ENCODE results near the gene WDR6. TPM values are rescaled to one million over a fixed set of nuclear protein-coding genes. Genes with fewer than 3 reads are reported as not detected.
A peak's percentile ranks its signal among the peaks of the same experiment; 100 is the strongest.

Gene WDR6
- total RNA-seq, 1 experiment from 2014 or later = 159 TPM

GRCh38 chr3:49005303-49005680 is 1.9 kb upstream of the WDR6 start:
- CTCF ChIA-PET = no interaction called here
- no peak for DNase-seq
- Histone ChIP-seq H3K4me1 (replicated peaks; ENCODE audit: insufficient read depth) (peaks cover 9% of the 10 kb centered on the region; the same call in 1 of the 2 replicates), H3K9me3 (ENCODE audit: insufficient read depth, low read depth) (no peaks in the 10 kb centered on the region), H3K9me2 (ENCODE audit: insufficient read depth) (no peaks in the 10 kb centered on the region), H3K27ac (no peak overlapping the region), H3F3A (ENCODE audit: insufficient read depth, low read depth) (peaks cover 5% of the 10 kb centered on the region; the same call in 1 of the 2 replicates), H3K79me2 (ENCODE audit: low read depth) (peaks cover 26% of the 10 kb centered on the region), H3K4me2 (no peak overlapping the region), H2AFZ (no peak overlapping the region), H3K36me3 (ENCODE audit: low read depth) (no peaks in the 10 kb centered on the region), H3K27me3 (ENCODE audit: insufficient read depth, low read depth) (no peaks in the 10 kb centered on the region), H3K4me3 (no peak overlapping the region), H4K20me1 (ENCODE audit: insufficient read depth) (peaks cover 13% of the 10 kb centered on the region)
- no peak for TF ChIP-seq EZH2 (IDR thresholded peaks at IDR 0.05; ENCODE audit: low read depth)
- no peak for TF ChIP-seq CTCF (conservative IDR thresholded peaks at IDR 0.05)
- POLR2A ChIA-PET (ENCODE audit: unreplicated experiment) = no interaction called here
- intact Hi-C loops (cut with micrococcal nuclease; ENCODE audit: unreplicated experiment) = loop anchor here (10.0 kb wide), 1 partner anchor 560 kb away; the partner anchor contains the start of genes ATRIP, CCDC51 and TMA7
- no TSS peak for BruUV-seq (replicated peaks)

GRCh38 chr3:49005998-49006397 is 1.2 kb upstream of the WDR6 start:
- no TSS peak for BruUV-seq (replicated peaks)
- H3K4me3 ChIP-seq = peak overlapping the region; percentile 81; the same call in 1 of the 2 replicates
- H3K36me3 ChIP-seq (ENCODE audit: low read depth) = no peaks in the 10 kb centered on the region
- no peak overlapping the region for H2AFZ ChIP-seq
- H3F3A ChIP-seq (ENCODE audit: insufficient read depth, low read depth) = peaks cover 5% of the 10 kb centered on the region; the same call in 1 of the 2 replicates
- TF ChIP-seq CTCF (conservative IDR thresholded peaks at IDR 0.05) = no peak
- no peak for TF ChIP-seq EZH2 (IDR thresholded peaks at IDR 0.05; ENCODE audit: low read depth)
- intact Hi-C loops (cut with micrococcal nuclease; ENCODE audit: unreplicated experiment) = loop anchor here (10.0 kb wide), 1 partner anchor 561 kb away; the partner anchor contains the start of genes ATRIP, CCDC51 and TMA7
- H3K4me1 ChIP-seq (replicated peaks; ENCODE audit: insufficient read depth) = peaks cover 9% of the 10 kb centered on the region; the same call in 1 of the 2 replicates
- H3K27me3 ChIP-seq (ENCODE audit: insufficient read depth, low read depth) = no peaks in the 10 kb centered on the region
- peaks cover 27% of the 10 kb centered on the region for H3K79me2 ChIP-seq (ENCODE audit: low read depth)
- no peak overlapping the region for H3K27ac ChIP-seq
- no peaks in the 10 kb centered on the region for H3K9me2 ChIP-seq (ENCODE audit: insufficient read depth)
- CTCF ChIA-PET = no interaction called here
- no peak for DNase-seq
- H4K20me1 ChIP-seq (ENCODE audit: insufficient read depth) = peaks cover 20% of the 10 kb centered on the region
- POLR2A ChIA-PET (ENCODE audit: unreplicated experiment) = no interaction called here
- no peaks in the 10 kb centered on the region for H3K9me3 ChIP-seq (ENCODE audit: insufficient read depth, low read depth)
- peak overlapping the region; percentile 84 for H3K4me2 ChIP-seq

GRCh38 chr3:49006408-49007067 is 653 bp upstream of the WDR6 start:
- POLR2A ChIA-PET (ENCODE audit: unreplicated experiment) = interaction anchor here (0.6 to 1.6 kb wide), 10 partner anchors 11 to 560 kb away, joined by 3 to 22 read pairs (median 8); partner anchors contain the start of genes ATRIP, IMPDH2, IP6K2 and NDUFAF3
- TF ChIP-seq CTCF (conservative IDR thresholded peaks at IDR 0.05) (no peak), EZH2 (IDR thresholded peaks at IDR 0.05; ENCODE audit: low read depth) (no peak)
- TSS peak; percentile 79 for BruUV-seq (replicated peaks)
- CTCF ChIA-PET = interaction anchor here (0.5 to 1.4 kb wide), 3 partner anchors 18 to 264 kb away, joined by 3 to 17 read pairs (median 6); partner anchors contain the start of gene P4HTM
- H3K4me1 ChIP-seq (replicated peaks; ENCODE audit: insufficient read depth) = peaks cover 9% of the 10 kb centered on the region; the same call in 1 of the 2 replicates
- H3K4me2 ChIP-seq = peak overlapping the region; percentile 84
- no peaks in the 10 kb centered on the region for H3K27me3 ChIP-seq (ENCODE audit: insufficient read depth, low read depth)
- H3K36me3 ChIP-seq (ENCODE audit: low read depth) = no peaks in the 10 kb centered on the region
- H3K79me2 ChIP-seq (ENCODE audit: low read depth) = peaks cover 27% of the 10 kb centered on the region
- H3K9me3 ChIP-seq (ENCODE audit: insufficient read depth, low read depth) = no peaks in the 10 kb centered on the region
- peaks cover 5% of the 10 kb centered on the region; the same call in 1 of the 2 replicates for H3F3A ChIP-seq (ENCODE audit: insufficient read depth, low read depth)
- peaks cover 26% of the 10 kb centered on the region for H4K20me1 ChIP-seq (ENCODE audit: insufficient read depth)
- DNase-seq = no peak
- intact Hi-C loops (cut with micrococcal nuclease; ENCODE audit: unreplicated experiment) = loop anchor here (1.0 to 10.0 kb wide), 2 partner anchors 88 to 562 kb away; partner anchors contain the start of genes ATRIP, CCDC51, QRICH1 and TMA7
- H2AFZ ChIP-seq = peak overlapping the region; percentile 79
- H3K4me3 ChIP-seq = peak overlapping the region; percentile 81
- H3K9me2 ChIP-seq (ENCODE audit: insufficient read depth) = no peaks in the 10 kb centered on the region
- H3K27ac ChIP-seq = peak overlapping the region; percentile 24

Measured in PC-9 (cell line).